IMR-90 (cell line): ENCODE data around the gene ANKRD9.

ENCODE experiments used
- POLR2A ChIP-seq: IDR thresholded peaks from 2 replicates; pipeline ENCODE4 v1.6.1; 2012; ENCODE audit warnings: mild to moderate bottlenecking, low read depth, low read length
- SMC3 ChIP-seq: fragments of 150-350 bp; IDR thresholded peaks from 2 replicates; pipeline ENCODE4 v1.6.1; 2016; ENCODE audit warnings: low read depth, mild to moderate bottlenecking, antibody characterized with exemption, low read length, moderate library complexity
- USF2 ChIP-seq: fragments of 150-350 bp; IDR thresholded peaks from 2 replicates; pipeline ENCODE4 v1.6.1; 2017; ENCODE audit warnings: mild to moderate bottlenecking, antibody characterized with exemption, low read length, low read depth
- TF ChIP-seq, protein P1 (sequence below): conservative IDR thresholded peaks from 2 replicates; pipeline ENCODE4 v1.5.1; 2012; ENCODE audit warnings: mild to moderate bottlenecking, low read depth, low read length, improper control_type of control experiment

GRCh38 chr14:102505775-102506625, 3.6 kb downstream of the ANKRD9 start:
- no peak for TF ChIP-seq POLR2A
- TF ChIP-seq, protein P1, sequence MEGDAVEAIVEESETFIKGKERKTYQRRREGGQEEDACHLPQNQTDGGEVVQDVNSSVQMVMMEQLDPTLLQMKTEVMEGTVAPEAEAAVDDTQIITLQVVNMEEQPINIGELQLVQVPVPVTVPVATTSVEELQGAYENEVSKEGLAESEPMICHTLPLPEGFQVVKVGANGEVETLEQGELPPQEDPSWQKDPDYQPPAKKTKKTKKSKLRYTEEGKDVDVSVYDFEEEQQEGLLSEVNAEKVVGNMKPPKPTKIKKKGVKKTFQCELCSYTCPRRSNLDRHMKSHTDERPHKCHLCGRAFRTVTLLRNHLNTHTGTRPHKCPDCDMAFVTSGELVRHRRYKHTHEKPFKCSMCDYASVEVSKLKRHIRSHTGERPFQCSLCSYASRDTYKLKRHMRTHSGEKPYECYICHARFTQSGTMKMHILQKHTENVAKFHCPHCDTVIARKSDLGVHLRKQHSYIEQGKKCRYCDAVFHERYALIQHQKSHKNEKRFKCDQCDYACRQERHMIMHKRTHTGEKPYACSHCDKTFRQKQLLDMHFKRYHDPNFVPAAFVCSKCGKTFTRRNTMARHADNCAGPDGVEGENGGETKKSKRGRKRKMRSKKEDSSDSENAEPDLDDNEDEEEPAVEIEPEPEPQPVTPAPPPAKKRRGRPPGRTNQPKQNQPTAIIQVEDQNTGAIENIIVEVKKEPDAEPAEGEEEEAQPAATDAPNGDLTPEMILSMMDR, result no peak
- TF ChIP-seq SMC3, result no peak
- no peak for TF ChIP-seq USF2
